Measurements from ENCODE around the gene PTCH2.
A peak's percentile ranks its signal among the peaks of the same experiment; 100 is the strongest.
"Not testable (repeated sequence)": the region's sequence is repeated elsewhere in the genome, so short reads cannot be mapped to it uniquely, and the experiment has no call there.

Gene PTCH2

GRCh38 chr1:44801491-44802305 is 41.4 kb downstream of the PTCH2 start:
- no peak for DNase-seq (ENCODE audit: low read depth)

GRCh38 chr1:44799770-44800584 is 43.1 kb downstream of the PTCH2 start, which contains the start of gene PLK3:
Gene PLK3 (plus strand): TSS chr1:44800377. CDS start chr1:44800464, 87 bp downstream.
- peak; percentile 96 for DNase-seq (ENCODE audit: low read depth)

GRCh38 chr1:44798481-44799365 is 44.3 kb downstream of the PTCH2 start:
- DNase-seq (ENCODE audit: low read depth), result no peak

GRCh38 chr1:44797886-44798285 is 45.2 kb downstream of the PTCH2 start:
- not testable (repeated sequence) for DNase-seq (ENCODE audit: low read depth)

GRCh38 chr1:44792736-44793502 is 50.1 kb downstream of the PTCH2 start:
- DNase-seq (ENCODE audit: low read depth), result no peak

- DNase-seq (ENCODE audit: low read depth), result no peak
These were observed 51.9 kb downstream of the PTCH2 start for GRCh38 chr1:44790968-44791801.

GRCh38 chr1:44788120-44788860 is 54.8 kb downstream of the PTCH2 start, which contains the start of gene BEST4:
Gene BEST4 (minus strand): TSS chr1:44788170. CDS start chr1:44787705, 465 bp downstream.
- no peak for DNase-seq (ENCODE audit: low read depth)

- no peak for DNase-seq (ENCODE audit: low read depth)
These were observed 55.5 kb downstream of the PTCH2 start for GRCh38 chr1:44787506-44787905.

- no peak for DNase-seq (ENCODE audit: low read depth)
These were observed 56.1 kb downstream of the PTCH2 start for GRCh38 chr1:44786841-44787426.

GRCh38 chr1:44786138-44786840 is 56.8 kb downstream of the PTCH2 start:
- peak; percentile 65 for DNase-seq (ENCODE audit: low read depth)

- DNase-seq (ENCODE audit: low read depth), result no peak
These were observed 57.4 kb downstream of the PTCH2 start for GRCh38 chr1:44785501-44786137.

- DNase-seq (ENCODE audit: low read depth), result no peak
These were observed 58.0 kb downstream of the PTCH2 start for GRCh38 chr1:44785029-44785380.

- no peak for DNase-seq (ENCODE audit: low read depth)
These were observed 58.7 kb downstream of the PTCH2 start for GRCh38 chr1:44784094-44785028.

GRCh38 chr1:44783697-44784093 is 59.4 kb downstream of the PTCH2 start:
- DNase-seq (ENCODE audit: low read depth), result no peak

- DNase-seq (ENCODE audit: low read depth), result no peak
These were observed 62.4 kb downstream of the PTCH2 start for GRCh38 chr1:44780583-44781121.

GRCh38 chr1:44778705-44779576 is 64.1 kb downstream of the PTCH2 start:
- DNase-seq (ENCODE audit: low read depth), result no peak
